ENCODE data around the gene EPM2A.

Gene EPM2A

GRCh38 chr6:145602726-145603326, 132.5 kb downstream of the EPM2A start:
- DNase-seq (ENCODE audit: low spot score): no peak

- DNase-seq (ENCODE audit: low spot score): no peak
These were observed 133.9 kb downstream of the EPM2A start for GRCh38 chr6:145601397-145601796.

- no peak for DNase-seq (ENCODE audit: low spot score)
These were observed 135.0 kb downstream of the EPM2A start for GRCh38 chr6:145600299-145600698.

- peak; percentile 22 for DNase-seq (ENCODE audit: low spot score)
These were observed 146.3 kb downstream of the EPM2A start for GRCh38 chr6:145588981-145589380.

GRCh38 chr6:145587334-145587733, 148.0 kb downstream of the EPM2A start:
- no peak for DNase-seq (ENCODE audit: low spot score)

GRCh38 chr6:145583753-145584152, 151.6 kb downstream of the EPM2A start:
- no peak for DNase-seq (ENCODE audit: low spot score)

Measured in AG20443 (cell line).